HFFc6 (cell line): ENCODE measurements around the gene ATP6V1E1. TPM values are rescaled to one million over a fixed set of nuclear protein-coding genes. Genes with fewer than 3 reads are reported as not detected.

Experiments
- DNase-seq: peaks from one replicate; pipeline ENCODE4 v3.0.0-alpha.2; 2018
- H3K27ac Mint-ChIP-seq: 2 replicates; pipeline ENCODE4 v1.8.0; 2020; ENCODE audit warnings: mild to moderate bottlenecking, mixed read lengths
- H3K27me3 Mint-ChIP-seq: 2 replicates; pipeline ENCODE4 v1.8.0; 2021; ENCODE audit warnings: mild to moderate bottlenecking, moderate library complexity, mixed read lengths; ENCODE audit not compliant: insufficient read depth
- H3K36me3 Mint-ChIP-seq: 2 replicates; pipeline ENCODE4 v1.8.0; 2021; ENCODE audit warnings: low read depth, mixed read lengths
- H3K4me1 Mint-ChIP-seq: 2 replicates; pipeline ENCODE4 v1.8.0; 2020; ENCODE audit warnings: low read depth, mixed read lengths
- H3K4me3 Mint-ChIP-seq: 2 replicates; pipeline ENCODE4 v1.8.0; 2020; ENCODE audit warnings: mild to moderate bottlenecking, moderate library complexity, mixed read lengths
- H3K9me3 Mint-ChIP-seq: 2 replicates; pipeline ENCODE4 v1.8.0; 2020; ENCODE audit warnings: mild to moderate bottlenecking, mixed read lengths
- total RNA-seq, 6 experiments: library from RNA; stranded (reverse); fragmentation: NEBNext Ultra II Directional; extraction: Animal tissue kit (Norgen Biotek cat#: 25700); gene quantifications; 2 replicates in 1 of 6; 3 replicates in 5 of 6; pipeline ENCODE4 v1.2.3, GENCODE V29; 2021
- TF ChIP-seq, protein P1 (sequence below): fragments of 200-600 bp; sonication (generic); IDR thresholded peaks from 2 replicates; pipeline ENCODE4 v1.5.0; 2021; ENCODE audit warnings: antibody characterized with exemption, mild to moderate bottlenecking

ATP6V1E1 gene
- total RNA-seq, 6 experiments from 2014 or later: 156 to 194 (median 168) TPM

DNA sequence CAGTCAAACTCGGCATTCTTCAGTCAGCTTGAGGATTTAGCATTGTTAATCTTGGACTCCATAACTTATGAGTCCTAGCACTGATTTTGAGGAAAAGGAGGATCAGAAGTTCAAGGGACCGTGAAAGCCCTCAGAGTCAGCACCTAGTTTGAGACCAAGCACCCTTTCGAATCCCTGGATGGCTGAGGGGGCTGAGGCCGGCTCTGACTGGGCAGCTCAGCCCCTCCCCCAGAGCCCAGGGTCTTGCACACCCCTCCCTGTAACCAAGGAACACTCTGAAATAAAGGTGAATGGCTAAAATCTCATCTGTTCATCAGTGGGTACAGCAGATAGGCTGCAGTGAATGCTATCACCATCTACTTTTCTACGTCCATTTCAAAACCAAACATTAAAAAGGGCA lies 38.0 kb downstream of the ATP6V1E1 start:
- Mint-ChIP-seq H3K27ac (no peak overlapping the region), H3K9me3 (no peaks in the 10 kb centered on the region), H3K36me3 (peaks cover 24% of the 10 kb centered on the region), H3K4me3 (no peak overlapping the region), H3K4me1 (no peaks in the 10 kb centered on the region), H3K27me3 (no peaks in the 10 kb centered on the region)
- TF ChIP-seq, protein P1, sequence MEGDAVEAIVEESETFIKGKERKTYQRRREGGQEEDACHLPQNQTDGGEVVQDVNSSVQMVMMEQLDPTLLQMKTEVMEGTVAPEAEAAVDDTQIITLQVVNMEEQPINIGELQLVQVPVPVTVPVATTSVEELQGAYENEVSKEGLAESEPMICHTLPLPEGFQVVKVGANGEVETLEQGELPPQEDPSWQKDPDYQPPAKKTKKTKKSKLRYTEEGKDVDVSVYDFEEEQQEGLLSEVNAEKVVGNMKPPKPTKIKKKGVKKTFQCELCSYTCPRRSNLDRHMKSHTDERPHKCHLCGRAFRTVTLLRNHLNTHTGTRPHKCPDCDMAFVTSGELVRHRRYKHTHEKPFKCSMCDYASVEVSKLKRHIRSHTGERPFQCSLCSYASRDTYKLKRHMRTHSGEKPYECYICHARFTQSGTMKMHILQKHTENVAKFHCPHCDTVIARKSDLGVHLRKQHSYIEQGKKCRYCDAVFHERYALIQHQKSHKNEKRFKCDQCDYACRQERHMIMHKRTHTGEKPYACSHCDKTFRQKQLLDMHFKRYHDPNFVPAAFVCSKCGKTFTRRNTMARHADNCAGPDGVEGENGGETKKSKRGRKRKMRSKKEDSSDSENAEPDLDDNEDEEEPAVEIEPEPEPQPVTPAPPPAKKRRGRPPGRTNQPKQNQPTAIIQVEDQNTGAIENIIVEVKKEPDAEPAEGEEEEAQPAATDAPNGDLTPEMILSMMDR: no peak
- no peak for DNase-seq

DNA sequence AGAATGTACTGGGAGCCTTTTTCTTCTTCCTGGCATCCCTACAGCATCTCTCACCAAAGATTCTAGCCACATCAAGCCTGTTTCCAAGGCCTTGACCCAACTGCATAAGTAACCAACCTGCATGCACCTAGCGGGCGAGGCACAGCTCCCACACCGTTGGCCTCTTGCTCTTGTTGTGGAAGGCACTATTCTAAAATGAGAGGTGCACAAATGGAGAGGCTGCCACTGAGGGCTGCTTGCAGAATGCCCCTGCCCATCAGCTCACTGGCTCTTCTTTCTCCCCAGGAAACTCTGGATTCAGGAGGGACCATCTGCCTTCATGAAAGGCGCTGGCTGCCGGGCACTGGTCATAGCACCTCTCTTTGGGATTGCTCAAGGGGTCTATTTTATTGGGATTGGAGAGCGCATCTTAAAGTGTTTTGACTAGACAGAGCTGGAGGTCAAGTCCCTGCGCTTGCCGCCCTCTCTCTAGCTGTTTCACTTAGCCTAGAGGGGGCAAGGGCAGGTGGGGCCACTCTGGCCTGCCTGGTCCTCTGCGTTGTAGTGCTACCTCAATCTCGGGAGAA lies 38.7 kb downstream of the ATP6V1E1 start:
- peaks cover 24% of the 10 kb centered on the region for H3K36me3 Mint-ChIP-seq
- no peak overlapping the region for H3K4me3 Mint-ChIP-seq
- H3K27me3 Mint-ChIP-seq: no peaks in the 10 kb centered on the region
- no peak for DNase-seq
- no peaks in the 10 kb centered on the region for H3K9me3 Mint-ChIP-seq
- H3K27ac Mint-ChIP-seq: no peak overlapping the region
- no peaks in the 10 kb centered on the region for H3K4me1 Mint-ChIP-seq
- TF ChIP-seq, protein P1: no peak

DNA sequence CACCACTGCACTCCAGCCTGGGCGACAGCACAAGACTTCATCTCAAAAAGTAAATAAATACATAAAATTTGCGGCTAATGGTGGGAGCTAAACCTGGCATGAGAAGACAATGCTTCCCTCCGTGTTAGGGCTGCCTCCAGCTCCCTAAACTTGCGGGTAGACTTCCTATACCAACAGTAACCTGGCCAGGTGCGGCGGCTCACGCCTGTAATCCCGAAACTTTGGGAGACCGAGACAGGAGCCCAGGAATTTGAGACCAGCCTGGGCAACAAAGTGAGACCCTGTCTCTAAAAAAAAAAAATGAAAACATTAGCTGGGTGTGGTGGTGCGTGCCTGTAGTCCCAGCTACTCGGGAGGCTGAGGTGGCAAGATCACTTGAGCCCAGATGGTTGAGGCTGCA lies 39.9 kb downstream of the ATP6V1E1 start:
- Mint-ChIP-seq H3K27ac (no peak overlapping the region), H3K4me1 (no peaks in the 10 kb centered on the region), H3K27me3 (no peaks in the 10 kb centered on the region), H3K9me3 (no peaks in the 10 kb centered on the region), H3K36me3 (peaks cover 18% of the 10 kb centered on the region), H3K4me3 (no peak overlapping the region)
- TF ChIP-seq, protein P1: no peak
- DNase-seq: no peak

DNA sequence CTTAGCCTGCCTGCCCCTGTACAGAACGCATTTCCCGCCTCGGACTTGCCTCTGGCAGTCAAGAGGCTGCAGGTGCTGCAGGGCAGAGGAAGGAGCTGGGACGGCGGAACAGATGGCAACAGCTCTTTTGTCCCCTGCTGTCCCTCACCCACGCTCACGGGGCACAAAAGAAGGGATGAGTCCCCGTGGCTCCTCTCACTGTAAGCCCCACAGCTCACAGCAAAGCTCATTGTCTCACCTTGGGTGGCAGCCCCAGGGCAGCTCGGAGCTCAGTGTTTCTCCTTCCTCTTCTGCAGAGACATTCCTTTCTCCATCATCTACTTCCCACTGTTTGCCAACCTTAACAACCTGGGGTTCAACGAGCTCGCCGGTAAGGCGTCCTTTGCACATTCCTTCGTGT lies 40.9 kb downstream of the ATP6V1E1 start:
- H3K36me3 Mint-ChIP-seq: peaks cover 18% of the 10 kb centered on the region
- TF ChIP-seq, protein P1: no peak

DNA sequence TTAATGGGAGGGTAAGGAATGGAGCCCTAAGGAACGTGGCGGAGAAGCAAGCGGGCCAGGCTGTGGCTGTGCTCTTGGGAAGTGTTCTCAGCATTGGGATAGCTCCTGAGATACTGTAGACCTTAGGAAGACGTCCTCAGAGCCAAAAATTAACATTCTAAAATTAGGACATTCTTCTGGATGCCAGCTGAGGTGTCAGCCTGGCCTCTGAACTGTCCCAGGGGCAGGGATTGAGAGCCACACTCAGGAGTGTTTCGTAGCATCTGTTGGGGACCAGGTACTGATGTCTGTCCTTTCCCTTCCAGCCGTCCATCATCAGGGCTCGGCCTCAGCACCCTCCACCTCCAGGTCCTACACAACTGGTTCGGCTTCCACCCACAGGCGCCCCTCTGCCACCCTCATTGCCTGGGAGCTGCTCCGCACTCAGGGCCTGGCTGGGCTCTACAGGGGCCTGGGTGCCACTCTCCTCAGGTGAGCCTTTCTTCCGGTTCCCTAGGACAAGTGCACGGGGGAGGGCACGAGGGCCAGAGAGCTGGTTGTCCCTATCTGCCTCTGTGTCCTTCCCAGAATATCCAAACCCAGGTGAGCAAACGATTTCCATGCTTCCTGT lies 41.6 kb downstream of the ATP6V1E1 start:
- Mint-ChIP-seq H3K4me3 (no peak overlapping the region), H3K4me1 (no peaks in the 10 kb centered on the region), H3K27ac (no peak overlapping the region), H3K27me3 (no peaks in the 10 kb centered on the region), H3K9me3 (no peaks in the 10 kb centered on the region), H3K36me3 (peaks cover 15% of the 10 kb centered on the region)
- TF ChIP-seq, protein P1: no peak
- no peak for DNase-seq

More for the DNA sequence above, 40.9 kb downstream of the ATP6V1E1 start:
- H3K4me1 Mint-ChIP-seq: no peaks in the 10 kb centered on the region
- DNase-seq: no peak
- no peaks in the 10 kb centered on the region for H3K9me3 Mint-ChIP-seq
- no peaks in the 10 kb centered on the region for H3K27me3 Mint-ChIP-seq
- no peak overlapping the region for H3K27ac Mint-ChIP-seq
- no peak overlapping the region for H3K4me3 Mint-ChIP-seq
